Activated CD4-positive, alpha-beta T cell treated with anti-CD3 and anti-CD28 coated beads, Interleukin-2, amount 50 U/mL, for 24 hours (primary cell): ENCODE measurements around the gene ADAP2.
"Not testable (repeated sequence)": the region's sequence is repeated elsewhere in the genome, so short reads cannot be mapped to it uniquely, and the experiment has no call there.

Source experiments
- DNase-seq, 2 donors: peaks; one replicate each; pipeline ENCODE4 v3.0.0-alpha.2; 2020; ENCODE audit warnings: low read depth in 1 of 2, low spot score in 1 of 2

The ADAP2 gene

DNA sequence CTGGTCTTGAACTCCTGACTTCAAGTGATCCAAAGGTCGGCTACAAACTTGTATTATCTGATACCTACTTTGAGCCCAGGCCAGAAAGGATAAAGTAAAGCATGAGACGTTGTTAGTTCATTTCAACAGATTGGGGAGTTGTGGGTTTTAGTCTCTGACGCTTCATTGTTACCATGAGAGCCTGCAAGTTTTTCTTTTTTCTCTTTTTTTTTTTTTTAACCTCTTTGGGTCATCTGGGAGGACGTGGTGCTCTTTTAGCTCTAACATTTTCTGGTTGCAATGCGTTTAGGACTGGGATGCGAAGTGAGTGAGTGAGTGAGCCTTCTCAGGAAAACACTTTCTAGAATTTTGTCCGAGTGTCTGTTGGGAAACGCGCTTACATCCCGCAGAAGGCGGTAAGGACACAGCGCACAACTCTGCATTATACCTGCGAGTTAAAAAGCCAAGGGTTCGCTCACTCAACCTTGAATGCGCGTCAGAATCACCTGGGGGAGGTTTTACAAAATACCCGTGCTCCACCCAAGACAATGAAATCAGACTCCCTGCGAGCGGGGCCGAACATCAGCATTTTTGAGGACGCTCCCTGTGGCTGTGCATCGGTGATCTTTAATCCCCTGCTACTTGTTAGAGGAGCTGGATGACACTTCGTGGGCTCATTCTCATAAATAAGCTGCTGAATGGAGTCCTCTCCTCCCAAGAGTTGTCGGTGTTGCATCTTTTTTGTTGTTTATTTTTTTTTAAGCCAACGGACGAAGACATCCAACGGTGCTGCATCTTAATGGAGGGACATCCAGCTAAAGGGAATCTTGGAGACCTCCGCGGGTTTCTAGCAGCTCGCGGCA, 48.5 kb downstream of the ADAP2 start:
- no peak for DNase-seq

DNA sequence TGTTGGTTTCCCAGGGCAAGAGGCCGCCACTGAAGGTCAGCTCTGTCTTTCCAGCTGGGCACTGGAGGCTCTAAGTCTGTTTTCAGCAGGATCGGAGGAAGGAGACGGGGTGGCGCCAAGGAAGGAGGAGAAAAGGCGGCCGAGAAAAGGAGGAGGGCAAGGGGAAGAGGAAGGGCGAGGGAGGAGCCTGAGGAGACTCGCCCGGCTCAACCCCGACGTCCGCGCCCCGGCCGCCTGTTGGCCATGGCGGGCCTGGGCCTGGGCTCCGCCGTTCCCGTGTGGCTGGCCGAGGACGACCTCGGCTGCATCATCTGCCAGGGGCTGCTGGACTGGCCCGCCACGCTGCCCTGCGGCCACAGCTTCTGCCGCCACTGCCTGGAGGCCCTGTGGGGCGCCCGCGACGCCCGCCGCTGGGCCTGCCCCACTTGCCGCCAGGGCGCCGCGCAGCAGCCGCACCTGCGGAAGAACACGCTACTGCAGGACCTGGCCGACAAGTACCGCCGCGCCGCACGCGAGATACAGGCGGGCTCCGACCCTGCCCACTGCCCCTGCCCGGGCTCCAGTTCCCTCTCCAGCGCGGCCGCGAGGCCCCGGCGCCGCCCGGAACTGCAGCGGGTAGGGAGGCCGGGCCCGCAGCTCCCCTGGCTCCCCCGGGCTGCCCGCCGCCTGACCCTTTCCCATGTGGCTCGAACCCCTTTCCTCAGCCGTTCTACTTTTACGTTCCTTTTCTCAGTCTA, 49.3 kb downstream of the ADAP2 start, which contains the start of gene RNF135:
Gene RNF135, plus strand, starts transcription at position 209 of the 737 bp plus-strand sequence. Its CDS starts 35 bp downstream, at position 244.
- peak; percentile 31 to 44 for DNase-seq

DNA sequence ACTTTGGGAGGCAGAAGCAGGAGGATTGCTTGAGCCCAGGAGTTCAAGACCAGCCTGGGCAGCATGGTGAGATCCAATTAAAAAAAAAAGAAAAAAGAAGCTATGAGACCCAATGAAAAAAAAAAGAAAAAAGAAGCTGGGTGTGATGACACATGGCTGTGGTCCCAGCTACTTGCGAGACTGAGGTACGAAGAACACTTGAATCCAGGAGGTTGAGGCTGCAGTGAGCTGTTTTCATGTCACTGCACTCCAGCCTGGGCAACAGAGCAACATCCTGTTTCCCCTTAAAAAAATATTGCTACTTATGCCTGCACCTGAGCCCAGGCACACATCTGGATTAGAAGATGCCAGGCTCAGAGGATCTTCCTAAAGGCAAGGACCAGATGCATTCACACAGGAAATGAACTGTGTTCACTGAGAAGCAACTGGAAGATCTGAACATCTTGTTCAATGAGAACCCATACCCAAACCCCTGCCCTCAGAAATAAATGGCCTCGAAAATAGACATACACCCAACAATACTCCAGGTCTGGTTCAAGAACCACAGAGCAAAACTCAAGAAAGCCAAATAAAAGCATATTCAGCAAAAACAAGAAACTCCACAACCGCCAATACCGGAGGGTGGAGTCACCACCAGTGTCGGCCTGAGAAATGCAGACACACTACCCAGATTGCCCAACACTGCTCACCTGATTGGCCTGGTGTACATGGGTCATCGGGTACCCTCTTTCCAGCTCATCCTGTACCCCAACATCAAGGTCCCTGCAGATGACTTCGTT, 53.5 kb downstream of the ADAP2 start:
- DNase-seq: no peak

- DNase-seq: not testable (repeated sequence)
These were observed 58.2 kb downstream of the ADAP2 start for GRCh38 chr17:30979919-30980318.

- no peak for DNase-seq
These were observed 60.1 kb downstream of the ADAP2 start for GRCh38 chr17:30981531-30982519.

DNA sequence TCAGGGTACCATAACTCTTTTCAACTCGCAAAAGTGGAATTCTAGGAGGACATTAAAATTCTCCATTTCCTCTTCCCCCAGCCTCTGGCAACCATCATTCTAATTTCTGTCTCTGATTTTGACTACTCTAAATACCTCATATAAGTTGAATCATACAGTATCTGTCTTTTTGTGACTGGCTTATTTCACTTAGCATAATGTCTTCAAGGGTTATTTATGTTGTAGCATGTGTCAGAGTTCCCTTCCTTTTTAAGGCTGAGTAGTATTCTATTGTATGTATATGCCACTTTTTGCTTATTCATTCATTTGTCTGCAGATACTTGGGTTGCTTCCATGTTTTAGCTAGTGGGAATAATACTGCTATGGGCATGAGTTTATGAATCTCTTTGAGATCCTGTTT, 61.1 kb downstream of the ADAP2 start:
- DNase-seq: no peak

GRCh38 chr17:30990458-30990857, 68.7 kb downstream of the ADAP2 start:
- no peak for DNase-seq

GRCh38 chr17:30992551-30992950, 70.8 kb downstream of the ADAP2 start:
- DNase-seq: no peak

- DNase-seq: no peak
These were observed 73.6 kb downstream of the ADAP2 start for GRCh38 chr17:30995347-30995746.

DNA sequence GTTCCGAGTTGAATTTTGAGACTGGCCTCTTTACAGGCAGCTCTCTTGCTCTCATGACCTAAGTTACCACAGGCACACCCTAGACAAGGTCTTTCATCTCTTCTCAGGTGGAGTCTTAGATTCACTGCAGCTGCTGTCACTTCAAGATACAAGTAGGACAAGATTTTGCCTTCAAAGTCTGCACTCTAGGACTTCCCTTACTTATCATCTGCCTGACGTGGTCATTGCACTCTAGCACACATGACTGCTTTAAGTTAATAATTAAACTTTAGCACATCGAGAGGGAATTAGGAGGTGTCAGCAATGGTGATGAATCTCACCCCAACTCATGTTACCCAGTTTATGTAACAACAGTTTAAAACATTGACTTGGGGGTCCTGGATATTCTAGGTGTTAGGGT, 74.7 kb downstream of the ADAP2 start:
- no peak for DNase-seq

DNA sequence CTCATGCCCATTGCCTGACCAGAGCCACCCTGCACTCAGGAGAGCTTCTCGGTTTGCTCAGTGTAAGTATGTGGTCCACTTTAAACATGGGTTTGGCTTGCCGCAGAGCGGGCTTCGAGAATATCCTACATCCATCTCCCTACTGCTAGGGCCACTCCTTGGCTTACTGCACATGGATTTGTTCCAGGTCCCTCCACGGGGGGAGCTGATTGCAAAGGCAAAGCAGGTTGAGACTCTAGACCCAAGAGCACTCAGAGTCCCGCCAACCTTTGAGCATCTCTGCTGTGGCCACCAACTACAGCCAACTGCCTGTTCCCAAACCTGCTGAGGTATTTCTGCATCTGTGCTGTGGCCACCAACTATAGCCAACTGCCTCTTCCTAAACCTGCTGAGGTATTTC, 75.5 kb downstream of the ADAP2 start:
- no peak for DNase-seq

DNA sequence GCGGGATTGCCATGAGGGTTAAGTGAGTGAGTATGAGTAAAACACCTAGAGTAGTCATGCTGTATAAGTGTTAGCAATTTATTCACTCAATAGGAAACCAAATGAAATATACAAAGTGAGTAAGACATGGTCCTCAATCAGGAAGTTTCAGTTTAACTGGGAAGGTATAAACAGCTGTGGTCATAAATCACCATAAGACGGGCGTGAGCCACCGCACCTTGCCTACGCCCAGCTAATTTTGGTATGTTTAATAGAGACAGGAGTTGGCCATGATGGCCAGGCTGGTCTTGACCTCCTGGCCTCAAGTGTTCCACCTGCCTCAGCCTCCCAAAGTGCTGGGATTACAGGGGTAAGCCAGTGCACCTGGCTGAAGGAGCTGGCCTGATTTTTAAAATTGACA, 76.1 kb downstream of the ADAP2 start:
- no peak for DNase-seq

DNA sequence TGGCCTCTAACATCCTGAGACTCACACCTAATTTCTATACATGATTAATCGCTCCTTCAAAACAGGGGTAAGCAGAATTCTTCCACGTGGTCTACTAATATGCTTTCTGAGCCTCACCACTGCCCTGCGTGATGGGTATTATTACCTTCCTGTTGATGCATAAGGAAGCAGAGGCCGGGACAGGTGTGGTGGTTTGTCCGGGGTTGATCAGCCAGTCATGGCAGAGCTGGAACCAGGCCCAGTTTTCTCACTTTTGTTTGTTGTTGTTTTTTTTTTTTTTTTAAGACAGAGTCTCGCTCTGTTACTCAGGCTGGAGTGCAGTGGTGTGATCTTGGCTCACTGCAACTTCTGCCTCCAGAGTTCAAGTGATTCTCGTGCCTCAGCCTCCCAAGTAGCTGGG, 80.3 kb downstream of the ADAP2 start:
- no peak for DNase-seq

- DNase-seq: no peak
These were observed 81.6 kb downstream of the ADAP2 start for GRCh38 chr17:31003225-31003866.

GRCh38 chr17:31004160-31004559, 82.4 kb downstream of the ADAP2 start:
- DNase-seq: no peak

DNA sequence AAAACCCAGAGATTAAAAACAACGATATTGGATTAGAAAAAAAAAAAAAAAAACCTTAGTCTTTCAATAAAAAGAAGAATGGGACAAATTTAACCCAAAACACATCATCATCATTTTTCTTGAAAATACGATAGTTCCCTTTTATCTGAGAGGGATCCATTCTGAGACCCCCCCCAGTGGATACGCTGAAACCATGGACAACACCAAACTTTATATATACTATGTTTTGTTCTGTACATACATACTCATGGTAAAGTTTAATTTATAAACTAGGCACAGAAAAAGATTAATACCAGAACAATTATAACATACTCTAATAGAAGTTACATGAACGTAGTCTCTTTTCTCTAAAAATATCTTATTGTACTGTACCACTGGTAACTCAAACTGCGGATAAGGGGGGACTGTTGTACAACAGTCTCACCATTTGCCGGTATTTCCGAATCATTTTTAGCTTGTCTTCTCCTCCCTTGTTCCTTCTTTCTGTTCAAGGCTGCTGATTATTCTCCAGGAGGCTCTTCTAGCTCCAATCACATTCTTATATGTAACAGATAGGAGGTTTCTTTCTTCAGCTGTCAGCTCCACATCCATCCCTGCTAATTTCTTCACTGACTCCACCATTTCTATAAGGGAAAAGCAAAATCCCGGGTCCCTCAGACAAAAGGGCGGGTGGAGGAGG, 86.1 kb downstream of the ADAP2 start:
- DNase-seq: no peak

DNA sequence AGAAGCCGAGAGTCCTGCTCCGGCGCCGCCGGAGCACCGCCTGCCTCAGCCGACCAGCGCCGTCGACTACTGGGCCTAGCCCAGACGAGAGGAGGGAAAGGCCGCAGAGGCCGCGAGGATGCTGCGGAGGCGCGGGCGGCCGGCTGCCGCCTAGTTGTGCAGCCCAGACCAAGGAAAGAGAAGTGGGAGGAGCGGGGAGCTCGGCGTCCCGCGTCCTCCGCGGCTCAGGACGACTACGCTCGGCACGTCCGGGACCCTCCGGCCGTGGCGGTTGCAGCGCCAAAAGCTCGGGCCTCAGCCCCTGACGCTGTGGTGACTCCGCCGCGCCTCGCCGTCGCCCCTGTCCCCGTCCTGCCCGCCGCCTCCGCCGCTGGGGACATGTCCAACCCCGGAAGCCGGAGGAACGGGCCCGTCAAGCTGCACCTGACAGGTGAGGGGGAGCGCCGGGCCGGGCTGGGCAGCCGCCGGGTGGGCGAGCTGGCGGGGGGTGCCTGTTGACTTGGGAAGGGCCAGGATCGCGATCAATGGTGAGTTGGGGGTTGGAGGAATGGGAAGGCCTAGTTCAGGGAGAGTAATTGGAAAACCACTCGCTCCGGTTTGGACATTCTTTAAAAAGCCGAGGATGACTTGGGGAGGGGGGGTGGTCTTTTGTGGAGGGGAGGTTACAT, 86.8 kb downstream of the ADAP2 start:
- peak; percentile 16 to 30 for DNase-seq
